ENCODE measurements around the gene TBCK. TPM values are rescaled to one million over a fixed set of nuclear protein-coding genes. Genes with fewer than 3 reads are reported as not detected.

TBCK gene
- total RNA-seq, 1 donor from 2014 or later = 25.8 TPM

- Histone ChIP-seq H3K27me3 (ENCODE audit: insufficient read depth, low read length) (peaks cover 10% of the 10 kb centered on the region), H3K4me2 (ENCODE audit: low read length) (no peak overlapping the region), H3K36me3 (ENCODE audit: insufficient read depth, low read length) (no peaks in the 10 kb centered on the region), H3K9ac (ENCODE audit: low read length) (no peak overlapping the region), H4K20me1 (ENCODE audit: insufficient read depth, low read length) (no peaks in the 10 kb centered on the region), H3K79me2 (ENCODE audit: insufficient read depth, low read length) (no peaks in the 10 kb centered on the region), H3K4me3 (ENCODE audit: insufficient read depth, low read depth, low read length) (no peak overlapping the region), H3K9me3 (ENCODE audit: insufficient read depth, low read depth, low read length) (peaks cover 3% of the 10 kb centered on the region), H3K27ac (ENCODE audit: low read depth, low read length) (no peak overlapping the region), H3K4me1 (ENCODE audit: insufficient read depth, low read length) (no peaks in the 10 kb centered on the region), H2AFZ (ENCODE audit: low read depth, low read length) (no peak overlapping the region)
- no peaks in the 10 kb centered on the region for H3K36me3 Mint-ChIP-seq (ENCODE audit: low read depth, unreplicated experiment)
- no peak for TF ChIP-seq EZH2 (IDR thresholded peaks at IDR 0.05; ENCODE audit: insufficient read depth, low read length)
- TF ChIP-seq, protein P1, sequence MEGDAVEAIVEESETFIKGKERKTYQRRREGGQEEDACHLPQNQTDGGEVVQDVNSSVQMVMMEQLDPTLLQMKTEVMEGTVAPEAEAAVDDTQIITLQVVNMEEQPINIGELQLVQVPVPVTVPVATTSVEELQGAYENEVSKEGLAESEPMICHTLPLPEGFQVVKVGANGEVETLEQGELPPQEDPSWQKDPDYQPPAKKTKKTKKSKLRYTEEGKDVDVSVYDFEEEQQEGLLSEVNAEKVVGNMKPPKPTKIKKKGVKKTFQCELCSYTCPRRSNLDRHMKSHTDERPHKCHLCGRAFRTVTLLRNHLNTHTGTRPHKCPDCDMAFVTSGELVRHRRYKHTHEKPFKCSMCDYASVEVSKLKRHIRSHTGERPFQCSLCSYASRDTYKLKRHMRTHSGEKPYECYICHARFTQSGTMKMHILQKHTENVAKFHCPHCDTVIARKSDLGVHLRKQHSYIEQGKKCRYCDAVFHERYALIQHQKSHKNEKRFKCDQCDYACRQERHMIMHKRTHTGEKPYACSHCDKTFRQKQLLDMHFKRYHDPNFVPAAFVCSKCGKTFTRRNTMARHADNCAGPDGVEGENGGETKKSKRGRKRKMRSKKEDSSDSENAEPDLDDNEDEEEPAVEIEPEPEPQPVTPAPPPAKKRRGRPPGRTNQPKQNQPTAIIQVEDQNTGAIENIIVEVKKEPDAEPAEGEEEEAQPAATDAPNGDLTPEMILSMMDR (IDR thresholded peaks at IDR 0.05; ENCODE audit: insufficient read depth, low read depth, low read length) = no peak
- H3K4me3 Mint-ChIP-seq (ENCODE audit: unreplicated experiment) = no peak overlapping the region
- no peak overlapping the region for H3K27ac Mint-ChIP-seq (ENCODE audit: unreplicated experiment)
- H3K4me1 Mint-ChIP-seq (ENCODE audit: low read depth, unreplicated experiment) = peaks cover 15% of the 10 kb centered on the region
- H3K27me3 Mint-ChIP-seq (ENCODE audit: low read depth, unreplicated experiment) = peaks cover 19% of the 10 kb centered on the region
- H3K9me3 Mint-ChIP-seq (ENCODE audit: unreplicated experiment) = peaks cover 9% of the 10 kb centered on the region
- FAIRE-seq (no peak), DNase-seq (ENCODE audit: low read depth) (peak; percentile 67)
These were observed 294.1 kb downstream of the TBCK start for GRCh38 chr4:106021737-106022410.

DNA sequence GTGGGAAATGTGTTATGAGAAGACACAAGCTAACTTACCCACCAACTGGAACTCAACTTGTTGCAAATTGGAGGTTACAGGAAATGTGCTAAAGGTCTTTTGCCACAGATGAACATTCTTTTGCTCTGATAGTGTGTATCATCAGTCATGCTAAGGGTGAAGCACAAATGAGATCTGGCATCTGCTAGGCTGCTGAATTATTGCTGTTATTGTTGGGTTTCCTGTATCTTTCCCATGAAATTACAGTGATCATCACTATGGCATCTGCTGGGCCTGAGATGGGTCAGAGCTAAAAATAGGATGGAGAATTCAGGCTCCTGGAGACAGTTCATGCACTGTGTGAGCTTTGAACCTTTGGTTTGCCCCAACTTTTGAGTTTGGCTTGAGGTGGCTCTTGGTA, 296.2 kb downstream of the TBCK start:
- H2AFZ ChIP-seq (ENCODE audit: low read depth, low read length) = no peak overlapping the region
- FAIRE-seq (no peak), DNase-seq (ENCODE audit: low read depth) (peak; percentile 68)
- peaks cover 5% of the 10 kb centered on the region for H3K9me3 ChIP-seq (ENCODE audit: insufficient read depth, low read depth, low read length)
- no peaks in the 10 kb centered on the region for H3K4me1 ChIP-seq (ENCODE audit: insufficient read depth, low read length)
- Mint-ChIP-seq H3K36me3 (ENCODE audit: low read depth, unreplicated experiment) (no peaks in the 10 kb centered on the region), H3K9me3 (ENCODE audit: unreplicated experiment) (peaks cover 14% of the 10 kb centered on the region), H3K4me3 (ENCODE audit: unreplicated experiment) (no peak overlapping the region), H3K27ac (ENCODE audit: unreplicated experiment) (peak overlapping the region; percentile 89), H3K27me3 (ENCODE audit: low read depth, unreplicated experiment) (peaks cover 16% of the 10 kb centered on the region), H3K4me1 (ENCODE audit: low read depth, unreplicated experiment) (peaks cover 15% of the 10 kb centered on the region)
- H3K27me3 ChIP-seq (ENCODE audit: insufficient read depth, low read length) = peaks cover 10% of the 10 kb centered on the region
- H3K4me2 ChIP-seq (ENCODE audit: low read length) = no peak overlapping the region
- no peak overlapping the region for H3K27ac ChIP-seq (ENCODE audit: low read depth, low read length)
- H3K4me3 ChIP-seq (ENCODE audit: insufficient read depth, low read depth, low read length) = no peak overlapping the region
- H4K20me1 ChIP-seq (ENCODE audit: insufficient read depth, low read length) = no peaks in the 10 kb centered on the region
- no peaks in the 10 kb centered on the region for H3K79me2 ChIP-seq (ENCODE audit: insufficient read depth, low read length)
- H3K36me3 ChIP-seq (ENCODE audit: insufficient read depth, low read length) = no peaks in the 10 kb centered on the region
- TF ChIP-seq EZH2 (IDR thresholded peaks at IDR 0.05; ENCODE audit: insufficient read depth, low read length) = no peak
- TF ChIP-seq, protein P1 (IDR thresholded peaks at IDR 0.05; ENCODE audit: insufficient read depth, low read depth, low read length) = no peak
- no peak overlapping the region for H3K9ac ChIP-seq (ENCODE audit: low read length)

DNA sequence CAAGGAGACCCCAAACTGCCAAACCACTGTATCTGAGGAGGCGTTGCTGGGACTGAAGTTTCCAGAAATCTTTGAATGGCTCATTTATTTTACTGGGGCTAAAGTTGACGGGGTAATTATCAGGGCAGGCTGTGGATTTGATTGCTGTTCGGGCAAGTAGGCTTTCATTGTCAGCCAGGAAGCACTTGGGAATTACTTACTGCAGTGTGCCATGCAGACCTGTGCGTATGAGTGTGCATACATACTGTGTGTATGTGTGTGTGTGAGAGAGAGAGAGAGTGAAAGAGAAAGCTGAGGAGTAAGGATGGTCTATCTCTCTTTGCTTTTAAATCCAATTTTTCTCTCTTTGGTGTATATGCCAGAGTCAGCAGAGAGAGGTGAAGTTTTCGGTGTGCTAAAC, 298.0 kb downstream of the TBCK start:
- no peak overlapping the region for H3K9ac ChIP-seq (ENCODE audit: low read length)
- Mint-ChIP-seq H3K27ac (ENCODE audit: unreplicated experiment) (no peak overlapping the region), H3K4me1 (ENCODE audit: low read depth, unreplicated experiment) (peaks cover 15% of the 10 kb centered on the region), H3K9me3 (ENCODE audit: unreplicated experiment) (peaks cover 20% of the 10 kb centered on the region), H3K27me3 (ENCODE audit: low read depth, unreplicated experiment) (peaks cover 16% of the 10 kb centered on the region), H3K4me3 (ENCODE audit: unreplicated experiment) (no peak overlapping the region), H3K36me3 (ENCODE audit: low read depth, unreplicated experiment) (no peaks in the 10 kb centered on the region)
- H3K79me2 ChIP-seq (ENCODE audit: insufficient read depth, low read length) = no peaks in the 10 kb centered on the region
- peak; percentile 21 for DNase-seq (ENCODE audit: low read depth)
- no peak overlapping the region for H3K27ac ChIP-seq (ENCODE audit: low read depth, low read length)
- H3K36me3 ChIP-seq (ENCODE audit: insufficient read depth, low read length) = no peaks in the 10 kb centered on the region
- H3K4me2 ChIP-seq (ENCODE audit: low read length) = no peak overlapping the region
- peaks cover 3% of the 10 kb centered on the region for H3K27me3 ChIP-seq (ENCODE audit: insufficient read depth, low read length)
- H3K9me3 ChIP-seq (ENCODE audit: insufficient read depth, low read depth, low read length) = peaks cover 5% of the 10 kb centered on the region
- H3K4me1 ChIP-seq (ENCODE audit: insufficient read depth, low read length) = no peaks in the 10 kb centered on the region
- no peak for TF ChIP-seq EZH2 (IDR thresholded peaks at IDR 0.05; ENCODE audit: insufficient read depth, low read length)
- TF ChIP-seq, protein P1 (IDR thresholded peaks at IDR 0.05; ENCODE audit: insufficient read depth, low read depth, low read length) = no peak
- no peak for FAIRE-seq
- no peaks in the 10 kb centered on the region for H4K20me1 ChIP-seq (ENCODE audit: insufficient read depth, low read length)
- no peak overlapping the region for H2AFZ ChIP-seq (ENCODE audit: low read depth, low read length)
- no peak overlapping the region for H3K4me3 ChIP-seq (ENCODE audit: insufficient read depth, low read depth, low read length)

All from astrocyte (in vitro differentiated cells and primary cell).